ENCODE measurements around the gene SPRING1. TPM values are rescaled to one million over a fixed set of nuclear protein-coding genes. Genes with fewer than 3 reads are reported as not detected.

The SPRING1 gene
- total and polyA plus RNA-seq, 9 donors: 5.0 to 19.7 (median 11.6) TPM

GRCh38 chr12:116734156-116734768 lies 3.6 kb downstream of the SPRING1 start:
- no peaks in the 10 kb centered on the region for H3K27me3 ChIP-seq
- WGBS, 3 donors: 94 to 95% (median 94%) methylated on average over 5 of the region's 5 CpGs
- H3K4me3 ChIP-seq: no peak overlapping the region
- TF ChIP-seq POLR2A (IDR thresholded peaks at IDR 0.05) (no peak), EP300 (IDR thresholded peaks at IDR 0.05) (no peak)
- TF ChIP-seq, protein P1, sequence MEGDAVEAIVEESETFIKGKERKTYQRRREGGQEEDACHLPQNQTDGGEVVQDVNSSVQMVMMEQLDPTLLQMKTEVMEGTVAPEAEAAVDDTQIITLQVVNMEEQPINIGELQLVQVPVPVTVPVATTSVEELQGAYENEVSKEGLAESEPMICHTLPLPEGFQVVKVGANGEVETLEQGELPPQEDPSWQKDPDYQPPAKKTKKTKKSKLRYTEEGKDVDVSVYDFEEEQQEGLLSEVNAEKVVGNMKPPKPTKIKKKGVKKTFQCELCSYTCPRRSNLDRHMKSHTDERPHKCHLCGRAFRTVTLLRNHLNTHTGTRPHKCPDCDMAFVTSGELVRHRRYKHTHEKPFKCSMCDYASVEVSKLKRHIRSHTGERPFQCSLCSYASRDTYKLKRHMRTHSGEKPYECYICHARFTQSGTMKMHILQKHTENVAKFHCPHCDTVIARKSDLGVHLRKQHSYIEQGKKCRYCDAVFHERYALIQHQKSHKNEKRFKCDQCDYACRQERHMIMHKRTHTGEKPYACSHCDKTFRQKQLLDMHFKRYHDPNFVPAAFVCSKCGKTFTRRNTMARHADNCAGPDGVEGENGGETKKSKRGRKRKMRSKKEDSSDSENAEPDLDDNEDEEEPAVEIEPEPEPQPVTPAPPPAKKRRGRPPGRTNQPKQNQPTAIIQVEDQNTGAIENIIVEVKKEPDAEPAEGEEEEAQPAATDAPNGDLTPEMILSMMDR (IDR thresholded peaks at IDR 0.05): no peak
- no peaks in the 10 kb centered on the region for H3K36me3 ChIP-seq
- peaks cover 3% of the 10 kb centered on the region for H3K4me1 ChIP-seq (ENCODE audit: insufficient read depth)
- H3K27ac ChIP-seq: no peak overlapping the region
- intact Hi-C loops (cut with DNase I): no loop called here
- H3K9me3 ChIP-seq: no peaks in the 10 kb centered on the region
- no peak for DNase-seq

DNA sequence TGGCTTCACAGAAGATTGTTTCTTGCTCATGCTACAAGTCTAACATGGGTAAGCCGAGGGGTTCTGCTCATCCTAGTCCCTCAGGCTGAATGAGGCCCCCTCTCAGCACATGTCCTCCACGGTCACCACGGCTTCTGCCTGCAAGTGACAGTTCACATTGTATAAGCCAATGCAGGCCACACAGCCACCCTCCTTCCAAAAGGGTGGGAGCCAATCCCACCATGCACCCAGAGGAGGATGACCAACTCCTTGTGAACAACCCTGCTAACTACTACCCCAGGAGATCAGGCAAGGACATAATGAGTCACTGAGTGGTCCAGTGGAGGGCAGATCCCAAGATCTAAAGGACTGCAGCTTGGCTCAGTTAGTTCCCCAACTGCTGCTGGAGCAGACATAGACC lies 6.1 kb downstream of the SPRING1 start:
- no peak for DNase-seq
- TF ChIP-seq EP300 (IDR thresholded peaks at IDR 0.05) (no peak), POLR2A (IDR thresholded peaks at IDR 0.05) (no peak)
- TF ChIP-seq, protein P1 (IDR thresholded peaks at IDR 0.05): no peak
- Histone ChIP-seq H3K9me3 (no peaks in the 10 kb centered on the region), H3K27ac (no peak overlapping the region), H3K27me3 (no peaks in the 10 kb centered on the region), H3K4me3 (no peak overlapping the region), H3K36me3 (no peaks in the 10 kb centered on the region), H3K4me1 (ENCODE audit: insufficient read depth) (peaks cover 5% of the 10 kb centered on the region)
- intact Hi-C loops (cut with DNase I): no loop called here
- 92 to 98% (median 95%) methylated on average over 3 of the region's 3 CpGs for WGBS, 3 donors

DNA sequence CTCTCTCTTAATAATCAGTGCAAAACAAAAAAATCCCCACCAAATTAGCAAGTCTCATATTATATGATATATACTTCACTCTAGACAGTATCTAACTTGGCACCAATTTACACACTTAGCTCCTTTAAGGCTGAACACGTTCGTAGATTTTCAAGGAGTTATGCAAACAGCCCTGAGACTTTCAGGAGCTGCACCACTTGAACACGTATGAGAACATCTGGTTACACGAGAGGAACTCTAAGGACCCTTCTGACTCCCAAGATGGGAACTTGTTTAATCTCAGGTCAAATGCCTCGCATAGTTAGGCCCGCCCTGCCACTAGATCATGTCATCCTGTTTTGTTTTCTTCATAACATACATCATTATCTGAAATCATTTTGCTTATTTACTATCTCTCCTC lies 10.0 kb downstream of the SPRING1 start:
- no peaks in the 10 kb centered on the region for H3K36me3 ChIP-seq
- DNase-seq: no peak
- H3K4me3 ChIP-seq: no peak overlapping the region
- TF ChIP-seq EP300 (IDR thresholded peaks at IDR 0.05): no peak
- TF ChIP-seq, protein P1 (IDR thresholded peaks at IDR 0.05): no peak
- no peak for TF ChIP-seq POLR2A (IDR thresholded peaks at IDR 0.05)
- intact Hi-C loops (cut with DNase I): loop anchor here in 1 of 4 donors (10.0 kb wide), 1 partner anchor 1287 kb away; the partner anchor contains the start of gene RFC5
- H3K27me3 ChIP-seq: no peaks in the 10 kb centered on the region
- 57 to 63% (median 61%) methylated on average over 6 of the region's 6 CpGs for WGBS, 3 donors
- H3K27ac ChIP-seq: no peak overlapping the region
- peaks cover 6% of the 10 kb centered on the region for H3K4me1 ChIP-seq (ENCODE audit: insufficient read depth)
- H3K9me3 ChIP-seq: no peaks in the 10 kb centered on the region

- no peaks in the 10 kb centered on the region for H3K27me3 ChIP-seq
- H3K27ac ChIP-seq: no peak overlapping the region
- no peak for DNase-seq
- H3K9me3 ChIP-seq: no peaks in the 10 kb centered on the region
- intact Hi-C loops (cut with DNase I): loop anchor here in 1 of 4 donors (10.0 kb wide), 1 partner anchor 1288 kb away; the partner anchor contains the start of gene RFC5
- 65 to 78% (median 75%) methylated on average over 3 of the region's 3 CpGs for WGBS, 3 donors
- TF ChIP-seq EP300 (IDR thresholded peaks at IDR 0.05) (no peak), POLR2A (IDR thresholded peaks at IDR 0.05) (no peak)
- TF ChIP-seq, protein P1 (IDR thresholded peaks at IDR 0.05): no peak
- H3K4me1 ChIP-seq (ENCODE audit: insufficient read depth): peaks cover 6% of the 10 kb centered on the region
- H3K36me3 ChIP-seq: no peaks in the 10 kb centered on the region
- H3K4me3 ChIP-seq: no peak overlapping the region
Measured at GRCh38 chr12:116727261-116727660, 10.6 kb downstream of the SPRING1 start.
